H1 (cell line): ENCODE measurements around the gene TRABD2B. TPM values are rescaled to one million over a fixed set of nuclear protein-coding genes. Genes with fewer than 3 reads are reported as not detected.

ENCODE experiments used
- CTCF ChIA-PET: fragments of 300-600 bp; sonication (Branson Sonifier 250); formaldehyde crosslinking; loops from one replicate; lab custom pipeline; 2021; ENCODE audit not compliant: partially characterized antibody; lab: Charles Lee
- POLR2A ChIA-PET: fragments of 300-600 bp; sonication (Branson Sonifier 250); formaldehyde crosslinking; loops from one replicate; lab custom pipeline; 2021; ENCODE audit warnings: inconsistent platforms; ENCODE audit not compliant: partially characterized antibody; lab: Charles Lee
- DNase-seq, 2 experiments: peaks; one replicate each; pipeline versions ENCODE4 v3.0.0 to v3.0.0-alpha.2; 2010 to 2022; ENCODE audit warnings: low spot score in 2 of 2, low read depth in 1 of 2, mixed read lengths in 1 of 2
- FAIRE-seq: peaks from 2 replicates; lab custom pipeline; 2011; peaks lifted over from hg19 to GRCh38; lab: Jason Lieb, UNC
- H2AFZ ChIP-seq: 2 replicates; pipeline ENCODE4 v1.8.1; 2012; ENCODE audit warnings: low read length, inconsistent platforms
- H2AK5ac ChIP-seq: 2 replicates; pipeline ENCODE4 v1.6.1; 2013; ENCODE audit warnings: low read depth, low read length
- H2BK120ac ChIP-seq: replicated peaks from 2 replicates; pipeline ENCODE3; 2013; ENCODE audit warnings: low read depth, low read length, inconsistent platforms
- H2BK12ac ChIP-seq: 2 replicates; pipeline ENCODE4 v1.6.1; 2013; ENCODE audit warnings: low read depth, low read length
- H2BK15ac ChIP-seq: 2 replicates; pipeline ENCODE4 v1.6.1; 2013; ENCODE audit warnings: low read length
- H2BK20ac ChIP-seq: 2 replicates; pipeline ENCODE4 v1.6.1; 2013; ENCODE audit warnings: low read length
- H2BK5ac ChIP-seq: 2 replicates; pipeline ENCODE4 v1.6.1; 2013; ENCODE audit warnings: low read depth, low read length
- H3K14ac ChIP-seq: 2 replicates; pipeline ENCODE4 v1.6.1; 2013; ENCODE audit warnings: inconsistent platforms; ENCODE audit not compliant: insufficient read length
- H3K18ac ChIP-seq: 2 replicates; pipeline ENCODE4 v1.6.1; 2013; ENCODE audit warnings: low read length; ENCODE audit errors: extremely low read depth
- H3K23ac ChIP-seq: 2 replicates; pipeline ENCODE4 v1.6.1; 2013; ENCODE audit warnings: inconsistent platforms; ENCODE audit not compliant: insufficient read length
- H3K23me2 ChIP-seq: 2 replicates; pipeline ENCODE4 v1.6.1; 2013; ENCODE audit warnings: low read depth, low read length
- H3K27ac ChIP-seq: 2 replicates; pipeline ENCODE4 v1.6.1; 2011; ENCODE audit warnings: low read depth, low read length, inconsistent platforms
- H3K27me3 ChIP-seq, 4 experiments: replicated peaks in 1 of 4; 1 replicate in 1 of 4; 2 replicates in 3 of 4; pipeline versions ENCODE4 v1.6.1 to v1.8.1; 2011 to 2013; ENCODE audit warnings: low read length in 3 of 4, mild to moderate bottlenecking in 3 of 4, inconsistent platforms in 2 of 4, mixed read lengths in 2 of 4, moderate library complexity in 1 of 4; ENCODE audit not compliant: control insufficient read depth in 3 of 4, insufficient read depth in 3 of 4; ENCODE audit errors: extremely low read depth in 1 of 4
- H3K36me3 ChIP-seq, 4 experiments: 2 replicates each; pipeline versions ENCODE4 v1.6.1 to v1.8.1; 2011 to 2013; ENCODE audit warnings: mild to moderate bottlenecking in 4 of 4, low read length in 3 of 4, moderate library complexity in 2 of 4, control low read depth in 1 of 4, inconsistent platforms in 1 of 4; ENCODE audit not compliant: insufficient read depth in 4 of 4, control insufficient read depth in 2 of 4
- H3K4ac ChIP-seq: replicated peaks from 2 replicates; pipeline ENCODE3; 2013; ENCODE audit warnings: low read length, low read depth, mixed read lengths, inconsistent platforms; ENCODE audit not compliant: insufficient read length
- H3K4me1 ChIP-seq, 4 experiments: replicated peaks in 1 of 4; 1 replicate in 1 of 4; 2 replicates in 3 of 4; pipeline versions ENCODE4 v1.6.1 to v1.8.1; 2011 to 2013; ENCODE audit warnings: low read length in 3 of 4, inconsistent platforms in 2 of 4, mixed read lengths in 1 of 4; ENCODE audit not compliant: insufficient read depth in 4 of 4, control insufficient read depth in 3 of 4
- H3K4me2 ChIP-seq, 2 experiments: 2 replicates each; pipeline versions ENCODE4 v1.6.1 to v1.8.1; 2011 to 2013; ENCODE audit warnings: low read depth in 2 of 2, low read length in 2 of 2, control low read depth in 1 of 2, inconsistent platforms in 1 of 2, mild to moderate bottlenecking in 1 of 2; ENCODE audit not compliant: insufficient read depth in 1 of 2
- H3K4me3 ChIP-seq, 4 experiments: fragments of 200-600, 300-600 bp in 1 of 4; sonication (generic), shearing (Covaris generic), sonication (Bioruptor Twin) in 1 of 4; 2 replicates each; pipeline versions ENCODE4 v1.5.1 to v1.8.1; 2011 to 2016; ENCODE audit warnings: low read length in 4 of 4, low read depth in 3 of 4, control low read depth in 2 of 4, inconsistent platforms in 2 of 4, mild to moderate bottlenecking in 2 of 4, mixed read lengths in 1 of 4, moderate library complexity in 1 of 4; ENCODE audit not compliant: insufficient read depth in 2 of 4; ENCODE audit errors: extremely low read depth in 1 of 4
- H3K56ac ChIP-seq: replicated peaks from 2 replicates; pipeline ENCODE3; 2013; ENCODE audit warnings: low read depth, mild to moderate bottlenecking, mixed read lengths, low read length, inconsistent platforms; ENCODE audit not compliant: insufficient read length
- H3K79me1 ChIP-seq: 2 replicates; pipeline ENCODE4 v1.6.1; 2013; ENCODE audit warnings: low read depth, low read length, control low read depth
- H3K79me2 ChIP-seq, 2 experiments: 2 replicates each; pipeline versions ENCODE4 v1.6.1 to v1.8.1; 2012 to 2013; ENCODE audit warnings: low read length in 2 of 2, mild to moderate bottlenecking in 2 of 2, inconsistent platforms in 1 of 2; ENCODE audit not compliant: insufficient read depth in 2 of 2, control insufficient read depth in 1 of 2
- H3K9ac ChIP-seq, 4 experiments: replicated peaks in 1 of 4; 1 replicate in 1 of 4; 2 replicates in 3 of 4; pipeline versions ENCODE4 v1.6.1 to v1.8.1; 2011 to 2013; ENCODE audit warnings: low read depth in 3 of 4, low read length in 3 of 4, control low read depth in 2 of 4, mild to moderate bottlenecking in 2 of 4, moderate library complexity in 2 of 4, inconsistent platforms in 1 of 4; ENCODE audit errors: extremely low read depth in 1 of 4
- H3K9me3 ChIP-seq, 2 experiments: 2 replicates each; pipeline versions ENCODE4 v1.6.1 to v1.8.1; 2012 to 2013; ENCODE audit warnings: mild to moderate bottlenecking in 2 of 2, moderate library complexity in 2 of 2, control low read depth in 1 of 2, inconsistent platforms in 1 of 2, low read depth in 1 of 2, low read length in 1 of 2, mixed read lengths in 1 of 2; ENCODE audit not compliant: insufficient read depth in 2 of 2
- H4K20me1 ChIP-seq, 2 experiments: replicated peaks in 1 of 2; 2 replicates each; pipeline versions ENCODE3 to v1.8.1; 2011 to 2013; ENCODE audit warnings: inconsistent platforms in 2 of 2, low read length in 2 of 2, mild to moderate bottlenecking in 1 of 2; ENCODE audit not compliant: insufficient read depth in 2 of 2, control insufficient read depth in 1 of 2
- H4K5ac ChIP-seq: 2 replicates; pipeline ENCODE4 v1.6.1; 2013; ENCODE audit warnings: low read length, low read depth, mixed read lengths, inconsistent platforms; ENCODE audit not compliant: insufficient read length
- H4K8ac ChIP-seq: 2 replicates; pipeline ENCODE4 v1.8.0; 2013; ENCODE audit warnings: mild to moderate bottlenecking, moderate library complexity, low read length, inconsistent platforms; ENCODE audit not compliant: insufficient read depth; ENCODE audit errors: extremely low read depth
- H4K91ac ChIP-seq: replicated peaks from 2 replicates; pipeline ENCODE3; 2013; ENCODE audit warnings: low read length, mixed read lengths, inconsistent platforms; ENCODE audit not compliant: insufficient read length
- BACH1 ChIP-seq: IDR thresholded peaks from 2 replicates; pipeline ENCODE4 v1.6.1; 2012; ENCODE audit warnings: low read length, improper control_type of control experiment
- CHD1 ChIP-seq: IDR thresholded peaks from 2 replicates; pipeline ENCODE4 v1.6.1; 2012; ENCODE audit warnings: low read depth, low read length, improper control_type of control experiment
- CHD2 ChIP-seq: IDR thresholded peaks from 2 replicates; pipeline ENCODE4 v1.6.1; 2012; ENCODE audit warnings: low read length, improper control_type of control experiment
- CTCF ChIP-seq, 3 experiments: IDR thresholded peaks; 1 replicate in 2 of 3; 2 replicates in 1 of 3; pipeline versions ENCODE4 v1.5.1 to v1.6.1; 2011; ENCODE audit warnings: low read length in 3 of 3, mild to moderate bottlenecking in 3 of 3, inconsistent platforms in 2 of 3, low read depth in 1 of 3, moderate library complexity in 1 of 3; ENCODE audit not compliant: insufficient read depth in 1 of 3; ENCODE audit errors: control extremely low read depth in 1 of 3
- EGR1 ChIP-seq: IDR thresholded peaks from 2 replicates; pipeline ENCODE4 v1.6.1; 2011; ENCODE audit warnings: low read depth, low read length, borderline replicate concordance
- FOSL1 ChIP-seq: IDR thresholded peaks from 2 replicates; pipeline ENCODE4 v1.6.1; 2011; ENCODE audit warnings: mild to moderate bottlenecking, low read depth, low read length, moderate library complexity; ENCODE audit not compliant: insufficient read depth
- HDAC2 ChIP-seq, 2 experiments: fragments of 300-600 bp in 1 of 2; sonication (generic) in 1 of 2; IDR thresholded peaks; 2 replicates each; pipeline ENCODE4 v1.6.1; 2011 to 2012; ENCODE audit warnings: low read depth in 2 of 2, low read length in 2 of 2, mild to moderate bottlenecking in 2 of 2, moderate library complexity in 2 of 2, borderline replicate concordance in 1 of 2, inconsistent platforms in 1 of 2
- KDM1A ChIP-seq: fragments of 200-600, 300-600 bp; sonication (generic); IDR thresholded peaks from 2 replicates; pipeline ENCODE4 v1.7.1; 2016; ENCODE audit warnings: mild to moderate bottlenecking, low read length, borderline replicate concordance
- POLR2AphosphoS5 ChIP-seq: IDR thresholded peaks from 2 replicates; pipeline ENCODE4 v1.6.1; 2011; ENCODE audit warnings: low read depth, low read length
- RFX5 ChIP-seq: IDR thresholded peaks from 2 replicates; pipeline ENCODE4 v1.6.1; 2011; ENCODE audit warnings: low read depth, low read length, improper control_type of control experiment, borderline replicate concordance
- SIRT6 ChIP-seq: IDR thresholded peaks from one replicate; pipeline ENCODE4 v1.7.1; 2012; ENCODE audit warnings: low read length, inconsistent platforms
- SUZ12 ChIP-seq: fragments of 200-600 bp; sonication (generic); IDR thresholded peaks from 2 replicates; pipeline ENCODE4 v1.6.1; 2012; ENCODE audit warnings: mild to moderate bottlenecking, inconsistent platforms, low read length, moderate library complexity, mixed read lengths
- WGBS, 2 experiments: shearing (Covaris generic) in 1 of 2; methylation state at CpG; one replicate each; pipeline versions ENCODE4 v1.1.6 to v1.1.7; 2013 to 2015; ENCODE audit warnings: low lambda C conversion rate in 2 of 2, mixed read lengths in 2 of 2, inconsistent platforms in 1 of 2, low coverage in 1 of 2, missing lambda C conversion rate in 1 of 2; ENCODE audit not compliant: insufficient replicate concordance in 2 of 2, insufficient coverage in 1 of 2, insufficient read length in 1 of 2; ENCODE audit errors: extremely low coverage in 1 of 2, missing lambda C conversion rate in 1 of 2; 5-methylcytosine and 5-hydroxymethylcytosine counted together
- polyA plus RNA-seq, 7 experiments: library from polyadenylated mRNA; depleted of rRNA in 3 of 7; stranded (reverse) in 5 of 7; unstranded in 2 of 7; fragments of >200 nt in 5 of 7; fragments of 200-250 nt in 2 of 7; gene quantifications; 1 replicate in 5 of 7; 2 replicates in 1 of 7; 4 replicates in 1 of 7; pipeline versions ENCODE4 v1.2.1 to v1.2.3, GENCODE V29; 2011 to 2013; ENCODE audit warnings: missing spikeins in 2 of 7, mixed read lengths in 2 of 7
- total RNA-seq: library from RNA; stranded (reverse); fragmentation: NEBNext Ultra II Directional; extraction: Animal tissue kit (Norgen Biotek cat#: 25700); gene quantifications from 2 replicates; pipeline ENCODE4 v1.2.1, GENCODE V29; 2021

TRABD2B gene
- total and polyA plus RNA-seq, 2 of the 8 experiments (the other 6 are each of a cell fraction or from before 2014, with no cell fraction given): 0.95 to 3.4 TPM

DNA sequence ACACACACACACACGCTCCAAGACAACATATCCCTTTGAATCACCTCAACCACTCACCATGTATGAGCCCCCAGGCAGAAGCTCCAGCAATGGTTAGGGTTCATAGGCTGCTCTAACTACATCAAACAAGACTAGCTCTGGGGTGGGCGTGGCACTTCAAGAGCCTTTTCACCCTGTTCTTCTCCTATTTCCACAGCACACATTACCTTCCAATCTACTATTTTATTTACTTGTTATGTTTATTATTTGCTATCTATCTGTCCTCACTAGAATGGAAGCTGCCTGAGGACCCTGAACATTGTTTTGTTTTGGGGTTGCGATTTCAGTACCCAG, 28.7 kb downstream of the TRABD2B start:
- H3K27me3 ChIP-seq: no peaks in the 10 kb centered on the region
- ChIA-PET CTCF (interaction anchor here (0.7 to 1.2 kb wide), 4 partner anchors 15 to 30 kb away, joined by 3 to 6 read pairs (median 4); no protein-coding TSS in a partner anchor), POLR2A (no interaction called here)
- H2BK5ac ChIP-seq: no peak overlapping the region
- no peaks in the 10 kb centered on the region for H3K36me3 ChIP-seq
- H2AK5ac ChIP-seq: no peak overlapping the region
- no peak overlapping the region for H3K18ac ChIP-seq
- no peak overlapping the region for H3K56ac ChIP-seq
- H3K79me2 ChIP-seq: no peaks in the 10 kb centered on the region
- peaks cover 2 to 3% of the 10 kb centered on the region in 2 experiments for H4K20me1 ChIP-seq
- no peak overlapping the region for H2AFZ ChIP-seq
- H3K9ac ChIP-seq: no peak overlapping the region
- no peak overlapping the region for H3K23ac ChIP-seq
- no peak overlapping the region for H3K4ac ChIP-seq
- H2BK12ac ChIP-seq: no peak overlapping the region
- no peak overlapping the region for H4K91ac ChIP-seq
- H2BK120ac ChIP-seq: no peak overlapping the region
- H2BK20ac ChIP-seq: no peak overlapping the region
- H2BK15ac ChIP-seq: no peak overlapping the region
- FAIRE-seq: no peak
- no peak overlapping the region for H4K8ac ChIP-seq
- H3K14ac ChIP-seq: no peak overlapping the region
- no peak overlapping the region for H3K4me2 ChIP-seq
- no peaks in the 10 kb centered on the region; the same call in 1 of the 2 replicates for H3K23me2 ChIP-seq
- no peaks in the 10 kb centered on the region for H3K9me3 ChIP-seq
- H3K4me3 ChIP-seq: no peak overlapping the region
- H3K79me1 ChIP-seq: peaks cover 2% of the 10 kb centered on the region; the same call in 1 of the 2 replicates
- DNase-seq: no peak
- no peak overlapping the region for H4K5ac ChIP-seq
- H3K4me1 ChIP-seq: peaks cover 0 to 2% (median 1%) of the 10 kb centered on the region in 4 experiments; a peak in 3 of 7 replicates
- H3K27ac ChIP-seq: no peak overlapping the region
- WGBS, 2 experiments: 86% methylated on average over 3 of the region's 3 CpGs; no CpG with 5 or more reads in 1 of the 2 experiments
- TF ChIP-seq BACH1: no peak
- TF ChIP-seq CTCF (IDR thresholded peaks at IDR 0.05; ENCODE audit: control extremely low read depth in 1 of 3, insufficient read depth in 1 of 3, low read depth in 1 of 3, low read length in 3 of 3): no peak
- no peak for TF ChIP-seq POLR2AphosphoS5
- no peak for TF ChIP-seq KDM1A
- TF ChIP-seq CHD2: no peak
- TF ChIP-seq SIRT6: no peak
- TF ChIP-seq SUZ12: no peak
- no peak for TF ChIP-seq CHD1
- no peak for TF ChIP-seq FOSL1
- TF ChIP-seq HDAC2 (IDR thresholded peaks at IDR 0.05; ENCODE audit: borderline replicate concordance in 1 of 2, low read depth in 2 of 2, low read length in 2 of 2): no peak
- TF ChIP-seq RFX5: no peak
- no peak for TF ChIP-seq EGR1
